ENCODE measurements around the gene PPP1CA. TPM values are rescaled to one million over a fixed set of nuclear protein-coding genes. Genes with fewer than 3 reads are reported as not detected.

Gene PPP1CA
- polyA plus RNA-seq, 1 donor (not counting 4 experiments of a cell fraction or from before 2014, with no cell fraction given) = 122 TPM

GRCh38 chr11:67349928-67350465, 51.7 kb downstream of the PPP1CA start:
- no peak for TF ChIP-seq CTCF (optimal IDR thresholded peaks at IDR 0.05 in 1 of 3, IDR thresholded peaks at IDR 0.05 in 1 of 3, conservative IDR thresholded peaks at IDR 0.05 in 1 of 3; ENCODE audit: extremely low read depth in 1 of 3, insufficient read depth in 2 of 3, low read length in 3 of 3)
- TF ChIP-seq EZH2 (IDR thresholded peaks at IDR 0.05; ENCODE audit: low read length) = no peak
- Histone ChIP-seq H2AFZ (ENCODE audit: control insufficient read depth, low read length) (no peak overlapping the region), H4K20me1 (ENCODE audit: control insufficient read depth, extremely low read depth, insufficient read depth, low read length) (no peaks in the 10 kb centered on the region), H3K79me2 (ENCODE audit: control insufficient read depth, insufficient read depth, low read length) (peaks cover 8% of the 10 kb centered on the region), H3K9me1 (ENCODE audit: control insufficient read depth, extremely low read depth, insufficient read depth, low read length) (peaks cover 3% of the 10 kb centered on the region), H3K4me3 (ENCODE audit: control insufficient read depth in 2 of 3, extremely low read depth in 1 of 3, insufficient read depth in 2 of 3, low read depth in 1 of 3, low read length in 3 of 3) (no peak overlapping the region), H3K27me3 (ENCODE audit: control insufficient read depth, extremely low read depth, insufficient read depth, low read length) (no peaks in the 10 kb centered on the region), H3K4me1 (ENCODE audit: control insufficient read depth, extremely low read depth, insufficient read depth, low read length) (peaks cover 46% of the 10 kb centered on the region), H3K4me2 (ENCODE audit: control insufficient read depth, extremely low read depth, insufficient read depth, low read depth, low read length) (no peak overlapping the region), H3K36me3 (ENCODE audit: control insufficient read depth in 2 of 2, extremely low read depth in 1 of 2, insufficient read depth in 2 of 2, low read length in 2 of 2) (peaks cover 0 to 6% of the 10 kb centered on the region in 2 experiments), H3K9ac (ENCODE audit: control insufficient read depth, extremely low read depth, insufficient read depth, low read length) (no peak overlapping the region), H3K9me3 (ENCODE audit: control insufficient read depth, low read depth, low read length) (no peaks in the 10 kb centered on the region), H3K27ac (ENCODE audit: control insufficient read depth, insufficient read depth, low read length) (no peak overlapping the region)
- no peak for DNase-seq (ENCODE audit: low read depth, low spot score)
- no peak for FAIRE-seq
- dilution Hi-C loops (cut with MboI; ENCODE audit: extremely low pct_ligation_motif_present, low sequenced_read_pairs) = no loop called here

GRCh38 chr11:67349457-67349856, 52.2 kb downstream of the PPP1CA start:
- dilution Hi-C loops (cut with MboI; ENCODE audit: extremely low pct_ligation_motif_present, low sequenced_read_pairs) = no loop called here
- no peaks in the 10 kb centered on the region for H3K9me3 ChIP-seq (ENCODE audit: control insufficient read depth, low read depth, low read length)

More at GRCh38 chr11:67349457-67349856, 52.2 kb downstream of the PPP1CA start:
- Histone ChIP-seq H3K4me3 (ENCODE audit: control insufficient read depth in 2 of 3, extremely low read depth in 1 of 3, insufficient read depth in 2 of 3, low read depth in 1 of 3, low read length in 3 of 3) (no peak overlapping the region), H3K79me2 (ENCODE audit: control insufficient read depth, insufficient read depth, low read length) (peaks cover 8% of the 10 kb centered on the region), H4K20me1 (ENCODE audit: control insufficient read depth, extremely low read depth, insufficient read depth, low read length) (no peaks in the 10 kb centered on the region), H3K9ac (ENCODE audit: control insufficient read depth, extremely low read depth, insufficient read depth, low read length) (no peak overlapping the region), H3K9me1 (ENCODE audit: control insufficient read depth, extremely low read depth, insufficient read depth, low read length) (peaks cover 3% of the 10 kb centered on the region), H3K27ac (ENCODE audit: control insufficient read depth, insufficient read depth, low read length) (no peak overlapping the region), H3K4me1 (ENCODE audit: control insufficient read depth, extremely low read depth, insufficient read depth, low read length) (peaks cover 41% of the 10 kb centered on the region), H2AFZ (ENCODE audit: control insufficient read depth, low read length) (no peak overlapping the region), H3K27me3 (ENCODE audit: control insufficient read depth, extremely low read depth, insufficient read depth, low read length) (no peaks in the 10 kb centered on the region), H3K36me3 (ENCODE audit: control insufficient read depth in 2 of 2, extremely low read depth in 1 of 2, insufficient read depth in 2 of 2, low read length in 2 of 2) (peaks cover 0 to 6% of the 10 kb centered on the region in 2 experiments), H3K4me2 (ENCODE audit: control insufficient read depth, extremely low read depth, insufficient read depth, low read depth, low read length) (no peak overlapping the region)
- TF ChIP-seq CTCF (optimal IDR thresholded peaks at IDR 0.05 in 1 of 3, IDR thresholded peaks at IDR 0.05 in 1 of 3, conservative IDR thresholded peaks at IDR 0.05 in 1 of 3; ENCODE audit: extremely low read depth in 1 of 3, insufficient read depth in 2 of 3, low read length in 3 of 3) = no peak
- TF ChIP-seq EZH2 (IDR thresholded peaks at IDR 0.05; ENCODE audit: low read length) = no peak
- DNase-seq (ENCODE audit: low read depth, low spot score) (no peak), FAIRE-seq (no peak)

All from keratinocyte (primary cell).